Daoy (cell line): ENCODE measurements around the gene PPP1R36. TPM values are rescaled to one million over a fixed set of nuclear protein-coding genes. Genes with fewer than 3 reads are reported as not detected.
"Not testable (repeated sequence)": the region's sequence is repeated elsewhere in the genome, so short reads cannot be mapped to it uniquely, and the experiment has no call there.

Experiments used
- DNase-seq: peaks from one replicate; pipeline ENCODE4 v3.0.0-alpha.2; 2015; ENCODE audit warnings: low read depth
- total RNA-seq: library from RNA; depleted of rRNA; stranded (reverse); fragments of >200 nt; shearing (Covaris generic); gene quantifications from 2 replicates; pipeline ENCODE4 v1.2.3, GENCODE V29; 2014

PPP1R36 gene
- total RNA-seq, 1 experiment from 2014 or later = 0.63 TPM

GRCh38 chr14:64569138-64569631 lies 19.4 kb downstream of the PPP1R36 start:
- DNase-seq = peak; percentile 53

GRCh38 chr14:64569646-64570045 lies 19.9 kb downstream of the PPP1R36 start:
- DNase-seq = not testable (repeated sequence)

GRCh38 chr14:64572386-64573104 lies 22.8 kb downstream of the PPP1R36 start:
- no peak for DNase-seq

- no peak for DNase-seq
Observed at GRCh38 chr14:64573109-64573508, 23.3 kb downstream of the PPP1R36 start.

GRCh38 chr14:64574371-64575107 lies 24.8 kb downstream of the PPP1R36 start:
- DNase-seq = no peak

GRCh38 chr14:64577211-64577610 lies 27.4 kb downstream of the PPP1R36 start:
- no peak for DNase-seq

- DNase-seq = no peak
Observed at GRCh38 chr14:64580467-64580866, 30.7 kb downstream of the PPP1R36 start.

- DNase-seq = no peak
Observed at GRCh38 chr14:64581363-64581762, 31.6 kb downstream of the PPP1R36 start.

GRCh38 chr14:64581817-64582216 lies 32.1 kb downstream of the PPP1R36 start:
- DNase-seq = no peak

GRCh38 chr14:64584190-64584589 lies 34.4 kb downstream of the PPP1R36 start:
- no peak for DNase-seq

GRCh38 chr14:64591809-64592208 lies 42.0 kb downstream of the PPP1R36 start:
- no peak for DNase-seq

- DNase-seq = no peak
Observed at GRCh38 chr14:64594438-64594837, 44.7 kb downstream of the PPP1R36 start.

GRCh38 chr14:64598404-64598803 lies 48.6 kb downstream of the PPP1R36 start:
- no peak for DNase-seq

GRCh38 chr14:64601571-64601970 lies 51.8 kb downstream of the PPP1R36 start:
- DNase-seq = no peak

GRCh38 chr14:64602826-64603225 lies 53.1 kb downstream of the PPP1R36 start:
- DNase-seq = no peak

- no peak for DNase-seq
Observed at GRCh38 chr14:64604001-64604400, 54.2 kb downstream of the PPP1R36 start.

GRCh38 chr14:64604881-64605280 lies 55.1 kb downstream of the PPP1R36 start:
- no peak for DNase-seq

- peak; percentile 54 for DNase-seq
Observed at GRCh38 chr14:64605926-64606685, 56.3 kb downstream of the PPP1R36 start.

GRCh38 chr14:64610049-64610746 lies 60.4 kb downstream of the PPP1R36 start:
- no peak for DNase-seq

- DNase-seq = no peak
Observed at GRCh38 chr14:64611358-64612020, 61.7 kb downstream of the PPP1R36 start.

- DNase-seq = peak; percentile 70
Observed at GRCh38 chr14:64612021-64612380, 62.2 kb downstream of the PPP1R36 start.
